Measurements from ENCODE around the gene PATE2. TPM values are rescaled to one million over a fixed set of nuclear protein-coding genes. Genes with fewer than 3 reads are reported as not detected.

PATE2 gene
- polyA plus RNA-seq, 4 donors = 0.11 TPM; not detected in 3

Other genes with a start within 250 kb of the PATE2 start
- 100 to 1,000 TPM; 110 to 130 (median 121) TPM for gene EI24, start 209.4 kb downstream of the PATE2 start, polyA plus RNA-seq (ENCODE audit: insufficient read length in 4 of 4)
- gene STT3A, start 186.0 kb downstream of the PATE2 start, polyA plus RNA-seq (ENCODE audit: insufficient read length in 4 of 4) = 100 to 1,000 TPM; 192 to 228 (median 210) TPM
- gene CHEK1, start 153.7 kb downstream of the PATE2 start, polyA plus RNA-seq (ENCODE audit: insufficient read length in 4 of 4) = 10 to 100 TPM; 23.7 to 31.8 (median 26.3) TPM
- gene ACRV1, start 98.0 kb downstream of the PATE2 start, polyA plus RNA-seq (ENCODE audit: insufficient read length in 4 of 4) = 1 to 10 TPM in 1 of 4 donors, under 1 TPM in 3; 0.75 to 1.3 (median 0.87) TPM
- gene PATE1, start 32.5 kb downstream of the PATE2 start, polyA plus RNA-seq (ENCODE audit: insufficient read length in 4 of 4) = not detected
- gene PATE3, start 9.3 kb upstream of the PATE2 start, polyA plus RNA-seq (ENCODE audit: insufficient read length in 4 of 4) = not detected
- gene PATE4, start 54.5 kb upstream of the PATE2 start, polyA plus RNA-seq (ENCODE audit: insufficient read length in 4 of 4) = under 1 TPM in 2 of 4 donors, not detected in 2; 0.12 to 0.13 TPM
- gene HYLS1, start 108.8 kb upstream of the PATE2 start, polyA plus RNA-seq (ENCODE audit: insufficient read length in 4 of 4) = 10 to 100 TPM; 10.3 to 14.0 (median 13.4) TPM
- gene PUS3, start 124.4 kb upstream of the PATE2 start, polyA plus RNA-seq (ENCODE audit: insufficient read length in 4 of 4) = 10 to 100 TPM; 15.7 to 21.0 (median 17.7) TPM
- gene DDX25, start 125.7 kb upstream of the PATE2 start, polyA plus RNA-seq (ENCODE audit: insufficient read length in 4 of 4) = 1 to 10 TPM; 4.6 to 5.0 (median 5.0) TPM
- gene VSIG10L2, start 167.2 kb upstream of the PATE2 start, polyA plus RNA-seq (ENCODE audit: insufficient read length in 4 of 4) = under 1 TPM in 1 of 4 donors, not detected in 3; 0.01 TPM